ENCODE data around the gene DHDDS.

DHDDS gene

GRCh38 chr1:26409191-26409807 is 22.8 kb upstream of the DHDDS start (continued):
- TF ChIP-seq ZNF10 (tag by site-specific recombination; IDR thresholded peaks at IDR 0.05) (no peak), KLF9 (tag by site-specific recombination; IDR thresholded peaks at IDR 0.05; ENCODE audit: low read depth) (no peak), ZNF776 (tag by site-specific recombination; IDR thresholded peaks at IDR 0.05; ENCODE audit: borderline replicate concordance) (no peak), CTCF (tag by site-specific recombination; IDR thresholded peaks at IDR 0.05) (no peak), ZNF791 (tag by site-specific recombination; IDR thresholded peaks at IDR 0.05) (no peak), WT1 (tag by site-specific recombination; IDR thresholded peaks at IDR 0.05) (no peak), GLIS1 (tag by site-specific recombination; IDR thresholded peaks at IDR 0.05) (no peak), ZNF704 (tag by site-specific recombination; IDR thresholded peaks at IDR 0.05) (no peak), ZNF394 (tag by site-specific recombination; IDR thresholded peaks at IDR 0.05; ENCODE audit: borderline replicate concordance) (no peak)

GRCh38 chr1:26410706-26411623 is 21.2 kb upstream of the DHDDS start, which contains the start of gene LIN28A:
TSS of gene LIN28A (plus strand) at chr1:26410817. CDS start at chr1:26410892, 75 bp downstream.
- Histone ChIP-seq H3K9me3 (ENCODE audit: control insufficient read depth, insufficient read depth, low read depth, low read length) (no peaks in the 10 kb centered on the region), H3K4me1 (ENCODE audit: control insufficient read depth, insufficient read depth, low read length) (no peaks in the 10 kb centered on the region), H3K36me3 (ENCODE audit: control insufficient read depth in 2 of 2, insufficient read depth in 1 of 2, low read length in 2 of 2) (no peaks in the 10 kb centered on the region), H3K4me3 (ENCODE audit: low read depth, low read length) (no peak within 1 kb of the TSS), H3K27ac (ENCODE audit: extremely low read depth, low read depth, low read length) (no peak within 1 kb of the TSS)
- ChIA-PET CTCF (interaction anchor here (0.6 kb wide), 1 partner anchor 204 kb away, joined by 5 read pairs; no protein-coding TSS in a partner anchor), POLR2A (no interaction called here)
- TF ChIP-seq ZNF148 (tag by site-specific recombination; IDR thresholded peaks at IDR 0.05; ENCODE audit: borderline replicate concordance) = no peak
- TF ChIP-seq ZNF510 (tag by site-specific recombination; IDR thresholded peaks at IDR 0.05; ENCODE audit: insufficient replicate concordance) = no peak
- TF ChIP-seq ZNF239 (tag by site-specific recombination; IDR thresholded peaks at IDR 0.05) = no peak
- no peak for TF ChIP-seq GLIS1 (tag by site-specific recombination; IDR thresholded peaks at IDR 0.05)
- no peak for TF ChIP-seq ZBTB11 (tag by site-specific recombination; conservative IDR thresholded peaks at IDR 0.05; ENCODE audit: low read depth)

Measured in HEK293 (cell line).